ENCODE measurements around the gene LARGE2.

GRCh38 chr11:45935349-45936064 is 13.1 kb downstream of the LARGE2 start:
- TF ChIP-seq CTCF (IDR thresholded peaks at IDR 0.05): no peak
- TF ChIP-seq POLR2A (IDR thresholded peaks at IDR 0.05): no peak

All from gastroesophageal sphincter (tissue), 3 donors.